Endothelial cell of umbilical vein (primary cell): Measurements from ENCODE around the gene NAALADL1. TPM values are rescaled to one million over a fixed set of nuclear protein-coding genes. Genes with fewer than 3 reads are reported as not detected.
A peak's percentile ranks its signal among the peaks of the same experiment; 100 is the strongest.

Experiments used
- BruUV-seq: library from RNA; stranded (reverse); fragments of 400-500 nt; replicated peaks from 2 replicates; lab custom pipeline; 2021; lab: Mats Ljungman, UMichigan
- CTCF ChIA-PET: fragments of 300-600, 350-600 bp; sonication (Branson Sonifier 250); formaldehyde crosslinking; loops from one replicate; lab custom pipeline; 2021; ENCODE audit warnings: antibody characterized with exemption, inconsistent platforms; lab: Charles Lee
- POLR2A ChIA-PET: fragments of 300-600, 350-600 bp; sonication (Branson Sonifier 250); formaldehyde crosslinking; loops from one replicate; lab custom pipeline; 2021; ENCODE audit warnings: antibody characterized with exemption, inconsistent platforms; lab: Charles Lee
- DNase-seq: peaks from one replicate; pipeline ENCODE4 v3.0.0-alpha.2; 2011; ENCODE audit warnings: low read depth, low spot score
- FAIRE-seq: peaks from 2 replicates; lab custom pipeline; 2011; peaks lifted over from hg19 to GRCh38; lab: Jason Lieb, UNC
- H2AFZ ChIP-seq: 2 replicates; pipeline ENCODE4 v1.6.0; 2012; ENCODE audit warnings: low read depth, low read length, control low read depth, inconsistent platforms
- H3K27ac ChIP-seq: 2 replicates; pipeline ENCODE4 v1.5.1; 2011; ENCODE audit warnings: low read depth, mild to moderate bottlenecking, control low read depth, low read length, moderate library complexity; ENCODE audit not compliant: insufficient read depth
- H3K27me3 ChIP-seq, 2 experiments: 2 replicates each; pipeline versions ENCODE4 v1.6.0 to v1.6.1; 2011; ENCODE audit warnings: low read length in 2 of 2, mixed read lengths in 1 of 2; ENCODE audit not compliant: control insufficient read depth in 2 of 2, insufficient read depth in 2 of 2
- H3K36me3 ChIP-seq, 2 experiments: 2 replicates in 1 of 2; 3 replicates in 1 of 2; pipeline ENCODE4 v1.5.1; 2011; ENCODE audit warnings: low read length in 2 of 2, mild to moderate bottlenecking in 1 of 2, moderate library complexity in 1 of 2; ENCODE audit not compliant: control insufficient read depth in 2 of 2, insufficient read depth in 2 of 2; ENCODE audit errors: extremely low read depth in 1 of 2
- H3K4me1 ChIP-seq: 3 replicates; pipeline ENCODE4 v1.5.1; 2011; ENCODE audit warnings: mild to moderate bottlenecking, low read length; ENCODE audit not compliant: control insufficient read depth, insufficient read depth; ENCODE audit errors: extremely low read depth
- H3K4me2 ChIP-seq: 2 replicates; pipeline ENCODE4 v1.6.1; 2011; ENCODE audit warnings: low read length, control low read depth, mixed read lengths; ENCODE audit not compliant: insufficient read depth
- H3K4me3 ChIP-seq, 3 experiments: fragments of 200-600 bp in 1 of 3; sonication (generic), shearing (Covaris generic) in 1 of 3; replicated peaks in 1 of 3; 2 replicates each; pipeline ENCODE4 v1.5.1; 2011 to 2016; ENCODE audit warnings: control low read depth in 3 of 3, low read length in 3 of 3, mild to moderate bottlenecking in 2 of 3, inconsistent platforms in 1 of 3, low read depth in 1 of 3, moderate library complexity in 1 of 3; ENCODE audit not compliant: insufficient read depth in 1 of 3
- H3K79me2 ChIP-seq: 2 replicates; pipeline ENCODE4 v1.6.0; 2012; ENCODE audit warnings: low read length, inconsistent platforms; ENCODE audit not compliant: control insufficient read depth, insufficient read depth
- H3K9ac ChIP-seq: replicated peaks from 2 replicates; pipeline ENCODE3; 2011; ENCODE audit warnings: low read length, control low read depth; ENCODE audit not compliant: insufficient read depth; ENCODE audit errors: extremely low read depth
- H3K9me1 ChIP-seq: replicated peaks from 3 replicates; pipeline ENCODE4 v1.6.0; 2011; ENCODE audit warnings: mild to moderate bottlenecking, low read length; ENCODE audit not compliant: control insufficient read depth, insufficient read depth; ENCODE audit errors: extremely low read depth
- H3K9me3 ChIP-seq: replicated peaks from 2 replicates; pipeline ENCODE4 v1.5.1; 2012; ENCODE audit warnings: low read length, inconsistent platforms; ENCODE audit not compliant: control insufficient read depth, insufficient read depth
- H4K20me1 ChIP-seq: replicated peaks from 2 replicates; pipeline ENCODE3; 2011; ENCODE audit warnings: mild to moderate bottlenecking, low read length; ENCODE audit not compliant: control insufficient read depth, insufficient read depth; ENCODE audit errors: extremely low read depth
- CTCF ChIP-seq, 2 donors: IDR thresholded peaks; 1 replicate in 1 of 2; 2 replicates in 1 of 2; pipeline ENCODE4 v1.5.1; 2011; ENCODE audit warnings: low read length in 2 of 2, mild to moderate bottlenecking in 2 of 2, moderate library complexity in 2 of 2, control low read depth in 1 of 2, inconsistent platforms in 1 of 2, low read depth in 1 of 2; ENCODE audit not compliant: insufficient read depth in 1 of 2; ENCODE audit errors: extremely low read depth in 1 of 2
- EZH2 ChIP-seq: IDR thresholded peaks from 2 replicates; pipeline ENCODE4 v1.6.1; 2012; ENCODE audit warnings: borderline replicate concordance, low read depth, mild to moderate bottlenecking, moderate library complexity, low read length, inconsistent platforms; ENCODE audit not compliant: severe bottlenecking
- FOS ChIP-seq: IDR thresholded peaks from 2 replicates; pipeline ENCODE4 v1.6.1; 2011; ENCODE audit warnings: mild to moderate bottlenecking, low read length, moderate library complexity, borderline replicate concordance; ENCODE audit not compliant: insufficient read depth
- GATA2 ChIP-seq: IDR thresholded peaks from 2 replicates; pipeline ENCODE4 v1.7.0; 2011; ENCODE audit warnings: low read depth, mild to moderate bottlenecking, moderate library complexity, mixed read lengths, low read length; ENCODE audit not compliant: insufficient read length, insufficient read depth
- JUN ChIP-seq: IDR thresholded peaks from 2 replicates; pipeline ENCODE4 v1.6.1; 2011; ENCODE audit warnings: borderline replicate concordance, low read depth; ENCODE audit not compliant: insufficient read length, insufficient read depth
- MAX ChIP-seq: IDR thresholded peaks from 2 replicates; pipeline ENCODE4 v1.6.1; 2011; ENCODE audit not compliant: insufficient read depth, insufficient read length
- MYC ChIP-seq: IDR thresholded peaks from one replicate; pipeline ENCODE4 v1.6.1; 2011; ENCODE audit warnings: mild to moderate bottlenecking, low read depth, low read length
- POLR2A ChIP-seq: IDR thresholded peaks from 2 replicates; pipeline ENCODE4 v1.6.1; 2012; ENCODE audit warnings: low read depth, mild to moderate bottlenecking, control low read depth, low read length
- POLR2AphosphoS5 ChIP-seq: IDR thresholded peaks from 2 replicates; pipeline ENCODE4 v1.6.1; 2012; ENCODE audit warnings: low read depth, mild to moderate bottlenecking, control low read depth, low read length, moderate library complexity; ENCODE audit not compliant: insufficient read depth
- dilution Hi-C: fragments of 300-500 bp; cut with MboI; formaldehyde crosslinking; loops from one replicate; pipeline ENCODE4 v1.15.0; 2019; ENCODE audit warnings: low sequenced_read_pairs; ENCODE audit not compliant: extremely low pct_ligation_motif_present
- intact Hi-C: fragments of 100-400 bp; cut with micrococcal nuclease; formaldehyde crosslinking; loops from one replicate; pipeline ENCODE4 v1.10.0; 2022
- polyA plus RNA-seq, 4 experiments: library from polyadenylated mRNA; depleted of rRNA in 3 of 4; stranded (reverse) in 3 of 4; unstranded in 1 of 4; fragments of >200 nt; gene quantifications; 2 replicates each; pipeline versions ENCODE4 v1.2.1 to v1.2.3, GENCODE V29; 2011 to 2012; ENCODE audit warnings: missing spikeins in 1 of 4
- total RNA-seq: library from RNA; stranded (reverse); gene quantifications from 2 replicates; pipeline ENCODE4 v1.2.3, GENCODE V29; 2021

The NAALADL1 gene
- total and polyA plus RNA-seq, 2 donors (not counting 3 experiments of a cell fraction or from before 2014, with no cell fraction given), result 6.8 to 13.9 TPM

DNA sequence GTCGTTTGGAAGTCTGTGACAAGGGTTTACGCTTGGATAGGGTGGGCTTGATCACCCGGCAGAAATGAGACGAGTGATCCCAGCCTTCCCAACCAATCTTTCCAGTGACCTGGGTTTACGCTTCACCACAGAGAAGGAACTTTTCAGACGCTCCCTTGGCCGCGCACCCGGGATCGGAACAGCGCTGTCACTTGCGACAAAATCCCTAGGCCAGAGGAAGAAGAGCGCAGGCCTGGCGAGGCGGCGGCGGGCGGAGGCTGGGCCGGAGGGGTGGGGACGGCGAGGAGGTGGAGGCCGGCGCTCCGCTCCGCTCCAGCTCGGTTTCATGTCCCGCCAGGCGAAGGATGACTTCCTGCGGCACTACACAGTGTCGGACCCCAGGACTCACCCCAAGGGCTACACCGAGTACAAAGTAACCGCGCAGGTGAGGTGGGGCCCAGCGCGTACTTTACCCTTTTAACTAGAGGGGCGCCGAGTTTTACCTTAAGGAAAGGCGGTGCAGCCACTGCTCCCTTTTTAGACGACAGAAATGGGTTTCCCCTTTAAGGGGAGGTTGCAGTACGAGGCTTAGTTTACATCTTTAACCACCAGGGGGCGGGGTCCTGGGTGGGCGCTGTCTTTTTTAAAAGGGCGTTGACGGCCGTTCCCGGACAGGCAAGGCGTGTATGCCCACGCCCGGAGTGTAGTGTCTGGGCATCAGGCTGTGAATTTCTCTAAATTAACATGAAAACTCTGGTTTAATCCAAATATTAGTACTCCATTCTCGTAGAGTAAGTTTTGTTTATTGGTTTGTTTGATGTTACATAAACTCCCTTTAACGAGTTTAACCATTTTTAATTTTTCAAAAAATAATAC is 30.9 kb downstream of the NAALADL1 start, which contains the start of gene SNX15:
SNX15 (plus strand) TSS at position 227 of the 855 bp plus-strand sequence; CDS start at position 326, 99 bp downstream.
- peak within 1 kb of the TSS; percentile 61 for H3K27ac ChIP-seq
- CTCF ChIA-PET, result interaction anchor here (0.6 to 1.2 kb wide), 8 partner anchors 10 to 83 kb away, joined by 3 to 10 read pairs (median 4); partner anchors contain the start of genes ARL2 and SAC3D1
- intact Hi-C loops (loop anchor here (1.0 kb wide), 7 partner anchors 13 to 110 kb away; partner anchors contain the start of genes ARL2, ATG2A, VPS51 and ZNHIT2), dilution Hi-C loops (no loop called here)
- peak within 1 kb of the TSS; percentile 92 for H2AFZ ChIP-seq
- POLR2A ChIA-PET, result no interaction called here
- H3K9me3 ChIP-seq, result no peaks in the 10 kb centered on the region
- H3K27me3 ChIP-seq, result no peaks in the 10 kb centered on the region
- DNase-seq (peak; percentile 95), FAIRE-seq (peak; percentile 94)
- no peaks in the 10 kb centered on the region for H4K20me1 ChIP-seq
- H3K9me1 ChIP-seq, result no peaks in the 10 kb centered on the region
- no peak for TF ChIP-seq GATA2
- no peak for TF ChIP-seq MYC
- peak; percentile 71 for TF ChIP-seq POLR2AphosphoS5
- TF ChIP-seq CTCF (IDR thresholded peaks at IDR 0.05; ENCODE audit: extremely low read depth in 1 of 2, insufficient read depth in 1 of 2, low read depth in 1 of 2, low read length in 2 of 2), result peak; percentile 38 to 84
- TF ChIP-seq POLR2A, result peak; percentile 81
- no peak for TF ChIP-seq FOS
- TF ChIP-seq JUN, result no peak
- TF ChIP-seq MAX, result peak; percentile 32
- TF ChIP-seq EZH2, result no peak
- H3K36me3 ChIP-seq, result peaks cover 0 to 2% of the 10 kb centered on the region in 2 experiments
- peaks cover 11% of the 10 kb centered on the region for H3K4me1 ChIP-seq
- H3K9ac ChIP-seq, result peak within 1 kb of the TSS; percentile 69
- no TSS peak for BruUV-seq
- H3K79me2 ChIP-seq, result no peaks in the 10 kb centered on the region
- peak within 1 kb of the TSS; percentile 92 for H3K4me2 ChIP-seq
- H3K4me3 ChIP-seq, result peak within 1 kb of the TSS; percentile 68 to 83 (median 74)
